GM19023 (cell line): ENCODE data around the gene KCTD15.

ENCODE experiments used
- ATAC-seq: cut with Tn5 transposase; IDR thresholded peaks from one replicate; pipeline ENCODE4 v1.9.1; 2021; ENCODE audit warnings: mild to moderate bottlenecking, moderate library complexity; ENCODE audit not compliant: unreplicated experiment

KCTD15 gene

GRCh38 chr19:33771384-33772101, 25.1 kb upstream of the KCTD15 start:
- ATAC-seq, result no peak

- no peak for ATAC-seq
Observed at GRCh38 chr19:33772102-33772857, 24.4 kb upstream of the KCTD15 start.

DNA sequence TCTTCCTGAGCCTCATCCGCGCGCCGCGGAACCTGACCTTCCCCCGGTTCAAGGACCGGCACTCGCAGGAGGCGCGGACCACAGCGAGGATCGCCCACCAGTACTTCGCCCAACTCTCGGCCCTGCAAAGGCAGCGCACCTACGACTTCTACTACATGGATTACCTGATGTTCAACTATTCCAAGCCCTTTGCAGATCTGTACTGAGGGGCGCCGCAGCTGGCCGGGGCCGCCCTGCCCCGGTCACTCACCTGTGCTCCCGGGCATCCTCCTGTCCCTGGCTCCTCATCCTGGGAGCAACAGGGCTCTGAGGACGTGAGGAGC, 23.9 kb upstream of the KCTD15 start:
- ATAC-seq, result no peak

GRCh38 chr19:33773704-33774624, 22.7 kb upstream of the KCTD15 start:
- ATAC-seq, result no peak

GRCh38 chr19:33774751-33775150, 21.9 kb upstream of the KCTD15 start:
- no peak for ATAC-seq

GRCh38 chr19:33775731-33776487, 20.8 kb upstream of the KCTD15 start:
- ATAC-seq, result no peak

DNA sequence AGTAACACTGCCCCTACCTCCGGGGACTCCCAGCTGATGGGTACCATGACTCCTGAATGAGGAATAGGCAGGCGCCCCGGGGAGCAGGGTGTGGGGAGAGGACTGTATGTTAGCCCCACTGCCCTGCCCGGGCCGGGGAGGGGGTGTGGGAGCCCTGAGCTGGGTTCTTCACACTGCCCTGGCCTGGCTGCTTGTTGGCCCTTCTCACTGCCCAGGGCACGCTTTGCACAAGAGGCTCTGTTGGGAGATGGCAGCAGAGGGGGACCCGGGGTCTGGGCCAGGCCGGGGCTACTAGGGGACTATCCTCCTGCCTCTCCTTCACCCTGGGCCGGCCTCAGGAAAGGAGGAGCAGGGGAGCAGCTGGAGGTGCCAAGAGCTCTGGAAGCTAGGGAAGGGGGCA, 19.3 kb upstream of the KCTD15 start:
- ATAC-seq, result no peak

- no peak for ATAC-seq
Observed at GRCh38 chr19:33777753-33778088, 18.9 kb upstream of the KCTD15 start.

- ATAC-seq, result peak; percentile 81
Observed at GRCh38 chr19:33778089-33778791, 18.4 kb upstream of the KCTD15 start.

GRCh38 chr19:33779849-33780248, 16.8 kb upstream of the KCTD15 start:
- no peak for ATAC-seq

GRCh38 chr19:33780251-33780650, 16.4 kb upstream of the KCTD15 start:
- ATAC-seq, result no peak

DNA sequence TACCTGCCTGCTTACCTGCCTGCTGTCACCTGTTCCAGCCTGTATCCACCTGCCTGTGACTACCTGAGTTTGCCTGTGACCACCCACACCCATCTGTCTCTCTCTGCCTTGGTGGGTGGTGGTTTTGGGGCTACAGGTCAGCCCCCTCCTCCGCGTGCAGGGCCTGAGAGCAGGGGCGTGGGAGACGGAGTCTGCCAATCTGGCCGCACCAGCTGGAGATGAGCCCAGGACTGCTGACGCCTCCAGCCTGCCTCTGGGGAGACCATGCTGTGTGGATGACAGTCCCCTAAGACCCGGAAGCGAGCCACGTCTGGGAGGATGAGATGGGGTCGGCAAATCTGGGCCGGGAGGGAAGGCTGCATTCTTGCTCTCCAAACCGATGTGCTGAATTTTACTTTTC, 15.9 kb upstream of the KCTD15 start:
- no peak for ATAC-seq

GRCh38 chr19:33781415-33781935, 15.2 kb upstream of the KCTD15 start:
- ATAC-seq, result no peak

DNA sequence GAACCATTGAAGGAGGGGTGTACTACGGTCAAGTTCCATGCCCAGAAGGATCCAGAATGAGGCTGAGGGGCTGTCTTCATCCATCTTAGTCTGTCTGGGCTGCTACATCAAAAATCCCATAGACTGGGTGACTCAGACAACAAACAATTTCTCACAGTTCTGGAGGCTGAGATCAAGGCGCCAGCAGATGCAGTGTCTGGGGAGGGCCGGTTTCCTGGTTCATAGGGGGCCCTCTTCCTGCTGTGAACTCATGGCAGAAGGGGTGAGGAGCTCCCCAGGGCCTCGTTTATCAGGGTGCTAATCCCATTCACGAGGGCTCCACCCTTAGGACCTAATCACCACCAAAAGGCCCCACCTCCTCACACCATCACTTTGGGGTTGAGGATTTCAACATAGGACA, 14.7 kb upstream of the KCTD15 start:
- no peak for ATAC-seq

- ATAC-seq, result no peak
Observed at GRCh38 chr19:33784432-33784831, 12.2 kb upstream of the KCTD15 start.

- ATAC-seq, result no peak
Observed at GRCh38 chr19:33785795-33786194, 10.9 kb upstream of the KCTD15 start.

GRCh38 chr19:33788676-33789075, 8.0 kb upstream of the KCTD15 start:
- ATAC-seq, result no peak

DNA sequence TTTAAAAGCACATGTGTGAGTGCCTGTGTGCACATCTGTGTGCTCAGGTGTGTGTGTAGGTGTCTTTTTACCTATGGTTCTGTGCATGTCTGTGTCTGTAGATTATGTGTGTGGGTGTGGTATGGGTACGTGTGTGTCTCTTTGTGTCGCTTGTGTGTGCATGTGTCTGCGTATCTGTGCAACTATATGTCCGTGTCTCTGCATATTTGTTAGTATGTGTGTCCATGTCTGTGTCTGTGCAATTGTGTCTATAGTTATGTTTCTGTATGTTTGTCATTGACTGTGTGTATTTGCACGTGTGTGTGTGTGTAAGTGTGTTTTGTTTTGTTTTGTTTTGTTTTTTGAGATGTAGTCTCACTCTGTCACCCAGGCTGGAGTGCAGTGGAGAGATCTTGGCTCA, 7.3 kb upstream of the KCTD15 start:
- no peak for ATAC-seq

DNA sequence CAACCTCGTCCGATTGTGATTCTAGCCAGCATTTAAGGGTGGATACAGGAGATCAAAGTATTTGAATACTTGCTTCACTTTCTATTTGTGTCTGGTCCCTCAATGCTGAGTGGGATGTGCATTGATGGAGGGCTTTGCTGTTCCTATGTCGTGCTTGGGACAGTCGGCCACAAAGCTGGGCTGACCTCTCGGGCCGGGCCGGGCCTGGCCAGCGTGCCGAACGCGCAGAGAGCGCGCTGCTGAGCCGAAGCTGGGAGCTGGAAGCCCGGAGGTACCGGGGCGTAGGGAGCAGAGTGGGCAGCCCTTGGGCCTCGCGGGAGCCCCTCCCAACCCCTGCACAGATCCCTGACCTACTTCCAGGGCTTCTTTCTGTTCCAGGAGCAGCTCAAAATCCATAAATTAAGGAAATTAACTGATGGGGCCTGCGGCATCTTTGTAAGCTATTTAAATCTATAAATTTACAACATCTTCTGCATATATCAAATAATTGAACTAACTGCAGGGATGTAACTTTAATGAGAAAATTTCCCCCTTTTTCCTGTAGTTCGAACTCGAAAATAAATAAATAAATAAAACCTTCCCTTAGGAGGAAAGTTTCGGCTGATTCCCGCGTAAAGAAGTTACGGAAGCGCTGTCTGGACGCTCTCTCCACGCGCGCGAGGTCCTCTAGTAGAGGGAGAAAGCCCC, 1.8 kb upstream of the KCTD15 start:
- no peak for ATAC-seq
